A673 (cell line): ENCODE data around the gene CTDSP2.

Experiments
- EZH2 ChIP-seq: fragments of 200-600 bp; sonication (generic); IDR thresholded peaks from 2 replicates; pipeline ENCODE4 v1.6.1; 2017; ENCODE audit warnings: borderline replicate concordance, low read depth, mild to moderate bottlenecking, mixed read lengths, antibody characterized with exemption, low read length; ENCODE audit not compliant: poor library complexity, severe bottlenecking
- TF ChIP-seq, protein P1 (sequence below): fragments of 300-800, 200-600 bp; sonication (generic); conservative IDR thresholded peaks from 2 replicates; pipeline ENCODE4 v1.5.1; 2017; ENCODE audit warnings: low read depth, mild to moderate bottlenecking, antibody characterized with exemption, low read length, moderate library complexity, mixed read lengths

DNA sequence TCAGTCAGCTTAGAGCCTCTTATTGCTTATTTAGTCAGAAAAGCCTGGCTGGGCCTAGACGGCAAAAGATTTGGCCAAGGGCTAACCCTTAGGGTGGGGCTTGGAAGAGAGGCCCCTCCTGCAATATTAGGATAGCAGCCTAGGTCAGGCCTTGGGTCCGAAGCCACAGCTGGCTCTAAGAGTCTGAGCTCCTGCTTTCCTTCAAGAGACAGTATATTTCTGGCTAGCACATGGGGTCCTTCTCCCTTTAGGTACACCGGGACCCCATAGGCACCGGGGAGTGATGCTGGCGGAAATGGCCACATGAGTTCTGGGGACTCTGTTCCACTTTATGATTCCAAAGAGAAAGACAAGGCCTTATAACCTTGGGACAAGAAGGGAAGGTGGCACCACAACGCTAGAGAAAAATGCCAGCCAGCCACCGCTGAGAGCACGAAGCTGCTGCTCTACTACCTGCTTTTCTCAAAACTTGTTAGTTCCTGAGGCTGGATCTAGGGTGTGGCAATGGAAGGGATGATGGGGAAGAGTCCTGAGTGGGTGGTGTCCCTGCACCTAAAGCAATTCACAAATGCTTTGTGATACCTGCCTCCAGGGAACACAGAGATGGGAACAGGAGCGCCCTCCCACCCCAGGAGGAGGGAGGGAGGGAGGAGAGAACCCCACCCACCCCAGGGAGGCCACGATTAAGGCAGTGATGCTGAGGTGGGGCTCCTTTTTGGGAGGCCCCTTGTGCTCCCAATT lies 24.9 kb downstream of the CTDSP2 start:
- TF ChIP-seq, protein P1, sequence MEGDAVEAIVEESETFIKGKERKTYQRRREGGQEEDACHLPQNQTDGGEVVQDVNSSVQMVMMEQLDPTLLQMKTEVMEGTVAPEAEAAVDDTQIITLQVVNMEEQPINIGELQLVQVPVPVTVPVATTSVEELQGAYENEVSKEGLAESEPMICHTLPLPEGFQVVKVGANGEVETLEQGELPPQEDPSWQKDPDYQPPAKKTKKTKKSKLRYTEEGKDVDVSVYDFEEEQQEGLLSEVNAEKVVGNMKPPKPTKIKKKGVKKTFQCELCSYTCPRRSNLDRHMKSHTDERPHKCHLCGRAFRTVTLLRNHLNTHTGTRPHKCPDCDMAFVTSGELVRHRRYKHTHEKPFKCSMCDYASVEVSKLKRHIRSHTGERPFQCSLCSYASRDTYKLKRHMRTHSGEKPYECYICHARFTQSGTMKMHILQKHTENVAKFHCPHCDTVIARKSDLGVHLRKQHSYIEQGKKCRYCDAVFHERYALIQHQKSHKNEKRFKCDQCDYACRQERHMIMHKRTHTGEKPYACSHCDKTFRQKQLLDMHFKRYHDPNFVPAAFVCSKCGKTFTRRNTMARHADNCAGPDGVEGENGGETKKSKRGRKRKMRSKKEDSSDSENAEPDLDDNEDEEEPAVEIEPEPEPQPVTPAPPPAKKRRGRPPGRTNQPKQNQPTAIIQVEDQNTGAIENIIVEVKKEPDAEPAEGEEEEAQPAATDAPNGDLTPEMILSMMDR, result no peak
- no peak for TF ChIP-seq EZH2
